Measurements from ENCODE around the gene CCDC180.
"Not testable (repeated sequence)": the region's sequence is repeated elsewhere in the genome, so short reads cannot be mapped to it uniquely, and the experiment has no call there.

Gene CCDC180

DNA sequence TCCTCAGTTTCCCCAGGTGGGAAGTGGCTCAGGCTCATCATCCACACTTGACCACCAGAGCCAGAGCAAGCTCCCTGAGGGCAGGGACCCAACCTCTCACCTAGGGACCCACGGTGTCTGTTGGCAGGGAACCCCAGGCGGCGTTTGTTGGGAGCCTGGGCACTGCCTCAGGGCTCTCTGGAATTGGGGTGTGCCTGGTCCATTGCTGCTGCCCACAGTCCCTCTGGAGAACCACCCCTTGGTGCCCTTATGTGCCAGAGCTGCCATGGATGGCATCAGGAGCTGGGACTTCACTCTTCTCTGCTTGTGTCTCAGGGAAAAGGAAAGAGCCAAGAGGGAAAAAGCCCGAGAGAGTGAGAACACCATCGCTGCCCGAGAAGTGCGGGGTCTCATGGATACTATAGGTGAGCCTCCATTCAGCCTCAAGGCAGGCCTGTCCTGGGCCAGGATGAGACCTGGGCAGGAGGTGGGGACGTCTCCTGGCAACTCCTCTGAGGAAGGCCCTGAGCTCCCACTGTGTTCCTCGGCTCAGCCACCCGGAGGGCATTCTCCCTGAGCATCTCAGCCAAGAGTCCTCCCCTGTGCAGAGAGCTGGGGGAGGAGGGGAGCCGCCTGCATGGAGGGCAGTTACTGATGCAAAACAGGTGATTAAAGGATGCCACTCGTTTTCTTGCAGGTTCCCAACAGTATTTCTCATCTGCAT, 4.5 kb downstream of the CCDC180 start:
- DNase-seq: no peak

DNA sequence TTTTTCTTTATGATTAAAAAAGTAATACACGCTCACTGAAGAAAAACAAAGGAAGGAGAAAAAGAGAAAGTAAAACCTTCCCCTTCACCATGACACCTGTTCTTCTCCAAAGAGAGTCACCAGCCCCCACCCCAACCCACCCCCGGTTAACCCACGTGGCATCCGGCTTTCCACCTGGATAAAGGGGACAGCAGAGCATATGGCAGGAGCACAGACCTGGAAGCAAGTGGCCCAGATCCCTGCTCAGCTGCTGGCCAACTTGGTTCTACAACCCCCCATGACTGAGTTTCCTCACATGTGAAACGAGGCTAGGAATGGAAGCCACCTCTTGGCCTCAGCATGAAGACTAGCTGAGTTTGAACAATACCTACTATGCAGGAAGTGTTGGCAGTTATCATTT, 5.1 kb downstream of the CCDC180 start:
- DNase-seq: no peak

DNA sequence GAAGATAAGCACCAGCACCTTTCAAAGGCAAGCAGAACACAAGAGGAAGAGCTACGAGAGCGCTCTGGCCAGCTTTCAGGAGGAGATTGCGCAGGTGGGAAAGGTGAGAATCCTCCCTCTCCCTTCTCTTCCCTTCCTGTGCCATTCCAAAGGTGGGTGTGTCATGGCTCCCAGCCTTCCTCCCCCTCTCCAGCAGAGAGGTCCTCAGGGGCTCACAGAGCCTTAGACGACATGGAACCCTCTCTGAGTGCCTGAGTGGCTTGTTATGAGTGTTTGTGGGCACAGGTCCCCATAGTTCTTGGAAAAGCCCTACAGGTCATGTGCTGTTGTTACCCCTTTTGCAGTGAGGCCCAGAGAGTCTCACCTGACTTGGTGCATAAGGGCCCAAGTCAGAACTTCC, 5.8 kb downstream of the CCDC180 start:
- no peak for DNase-seq

DNA sequence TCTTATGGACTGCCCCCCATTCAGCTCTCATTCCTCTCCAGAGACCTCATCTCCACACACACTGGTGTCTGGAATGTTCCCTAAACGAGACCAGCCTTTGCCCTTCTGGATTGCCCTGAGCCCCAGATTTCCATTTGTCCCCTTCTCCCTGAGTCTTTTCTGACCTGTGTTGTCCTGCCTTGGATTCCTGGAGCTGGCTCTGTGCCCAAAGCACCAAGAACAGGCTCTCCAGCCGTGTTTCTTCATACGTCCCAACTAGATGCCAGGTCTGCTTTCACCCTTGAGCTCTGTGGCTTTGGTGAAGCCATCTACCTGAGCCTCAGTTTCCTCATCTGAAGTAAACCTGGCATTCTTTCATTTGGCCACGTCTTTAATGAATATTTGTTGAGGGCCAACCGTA, 6.3 kb downstream of the CCDC180 start:
- DNase-seq: no peak

DNA sequence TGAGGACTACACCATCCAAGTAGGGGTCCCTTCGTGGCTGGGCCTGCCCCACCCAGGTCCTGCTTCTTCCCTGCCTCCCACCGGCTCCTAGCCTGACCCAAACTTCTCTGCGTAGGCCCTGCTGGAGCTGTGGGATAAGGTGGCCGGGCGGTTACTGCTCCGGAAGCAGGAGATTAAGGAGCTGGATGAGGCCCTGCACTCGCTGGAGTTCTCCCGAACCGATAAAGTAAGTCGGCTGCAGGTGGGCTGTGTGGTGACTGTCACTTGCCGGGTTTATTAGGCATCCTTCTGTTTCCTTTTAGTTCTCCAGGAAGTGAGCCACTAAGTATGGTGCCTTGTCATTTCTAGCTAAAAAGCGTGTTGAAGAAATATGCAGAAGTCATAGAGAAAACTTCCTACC, 7.0 kb downstream of the CCDC180 start:
- DNase-seq: no peak

DNA sequence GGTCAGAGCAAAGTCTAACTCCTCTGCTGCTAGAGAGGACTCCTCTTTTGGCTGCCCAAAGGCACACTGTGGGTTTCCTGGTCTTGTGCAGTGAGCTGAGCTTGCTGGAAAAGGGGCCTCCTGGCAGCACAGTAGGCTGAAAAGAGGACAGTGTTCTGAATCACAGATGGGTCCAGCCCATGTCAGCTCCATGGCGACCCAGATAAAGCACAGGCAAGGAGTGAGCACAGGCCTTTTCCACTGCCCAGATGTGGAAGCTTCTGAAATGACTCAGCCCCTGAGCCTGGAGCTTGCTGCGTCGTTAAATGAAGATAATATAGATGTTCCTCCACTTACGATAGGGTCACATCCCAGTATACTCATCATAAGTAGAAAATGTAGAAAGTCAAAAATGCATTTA, 8.1 kb downstream of the CCDC180 start:
- DNase-seq: no peak

DNA sequence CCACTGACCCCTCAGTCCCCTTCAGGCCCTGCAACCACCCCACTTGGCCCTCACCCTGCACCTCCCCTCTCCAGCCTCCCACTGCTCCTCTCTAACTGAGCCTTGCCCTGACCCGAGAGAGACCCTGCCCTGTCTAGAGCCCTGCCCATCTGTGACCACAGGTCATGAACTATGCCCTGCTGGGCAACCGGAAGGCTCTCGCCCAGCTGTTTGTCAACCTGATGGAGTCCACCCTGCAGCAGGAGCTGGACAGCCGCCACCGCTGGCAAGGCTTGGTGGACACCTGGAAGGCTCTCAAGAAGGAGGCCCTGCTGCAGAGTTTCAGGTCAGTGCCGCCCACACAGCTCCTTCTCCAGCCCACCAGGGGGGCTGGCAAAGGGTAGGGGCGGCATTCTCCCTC, 9.4 kb downstream of the CCDC180 start:
- no peak for DNase-seq

DNA sequence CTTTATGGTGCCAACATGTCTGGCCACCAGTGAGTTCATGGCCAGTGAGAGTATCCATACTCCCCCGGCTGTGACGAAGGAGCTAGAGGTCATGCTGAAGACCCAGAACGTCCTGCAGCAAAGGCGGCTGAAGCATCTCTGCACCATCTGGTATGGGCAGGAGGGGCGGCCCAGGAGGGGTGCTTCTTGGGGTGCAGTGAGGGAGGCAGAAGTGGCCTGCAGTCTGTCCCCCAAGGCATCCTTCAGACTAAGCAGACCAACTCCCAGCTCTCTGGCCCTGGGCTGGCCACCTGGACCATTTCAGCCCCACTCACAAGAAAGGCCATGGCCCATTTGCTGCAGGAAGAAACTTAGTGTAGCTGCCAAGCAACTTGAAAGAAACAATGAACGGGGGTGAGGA, 11.0 kb downstream of the CCDC180 start:
- no peak for DNase-seq

DNA sequence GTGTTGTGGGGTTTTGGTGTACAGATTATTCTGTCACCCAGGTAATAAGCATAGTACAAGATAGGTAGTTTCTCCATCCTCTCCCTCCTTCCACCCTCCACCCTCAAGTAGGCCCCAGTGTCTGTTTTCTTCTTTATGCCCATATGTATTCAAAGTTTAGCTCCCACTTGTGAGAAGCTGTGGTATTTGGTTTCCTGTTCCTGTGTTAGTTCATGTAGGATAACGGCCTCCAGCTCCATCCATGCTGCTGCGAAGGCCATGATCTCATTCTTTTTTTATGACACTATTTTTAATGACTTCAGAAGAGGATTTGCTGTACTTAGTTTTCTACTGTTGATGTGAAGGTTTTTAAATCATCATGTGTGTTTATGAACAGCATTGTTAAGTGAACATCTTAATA, 11.9 kb downstream of the CCDC180 start:
- no peak for DNase-seq

DNA sequence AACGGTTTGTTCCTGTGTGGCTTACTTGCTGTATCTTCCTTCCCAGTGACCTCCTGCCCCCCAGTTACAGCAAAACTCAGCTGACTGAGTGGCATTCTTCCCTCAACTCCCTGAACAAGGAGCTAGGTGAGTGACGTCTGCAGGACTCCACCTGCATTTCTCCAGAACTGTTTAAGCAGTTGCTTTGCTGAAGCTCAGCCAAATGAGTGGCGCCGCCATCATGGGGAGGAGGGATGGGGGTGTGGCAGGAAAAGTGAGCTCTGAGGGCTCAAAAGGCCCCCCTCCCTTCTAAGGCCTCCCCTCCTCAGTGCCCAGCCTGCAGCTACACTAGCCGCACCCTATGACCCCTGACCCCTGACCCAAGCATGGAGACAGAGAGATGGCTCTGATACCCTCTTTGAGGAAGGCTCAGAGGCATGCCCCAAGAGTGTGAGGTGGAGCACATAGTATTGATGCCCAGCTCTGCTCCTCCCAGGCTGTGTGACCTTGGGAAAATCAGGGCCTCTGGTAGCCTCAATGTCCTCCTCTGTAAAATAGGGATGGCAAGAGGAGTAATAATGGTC, 12.7 kb downstream of the CCDC180 start:
- no peak for DNase-seq

DNA sequence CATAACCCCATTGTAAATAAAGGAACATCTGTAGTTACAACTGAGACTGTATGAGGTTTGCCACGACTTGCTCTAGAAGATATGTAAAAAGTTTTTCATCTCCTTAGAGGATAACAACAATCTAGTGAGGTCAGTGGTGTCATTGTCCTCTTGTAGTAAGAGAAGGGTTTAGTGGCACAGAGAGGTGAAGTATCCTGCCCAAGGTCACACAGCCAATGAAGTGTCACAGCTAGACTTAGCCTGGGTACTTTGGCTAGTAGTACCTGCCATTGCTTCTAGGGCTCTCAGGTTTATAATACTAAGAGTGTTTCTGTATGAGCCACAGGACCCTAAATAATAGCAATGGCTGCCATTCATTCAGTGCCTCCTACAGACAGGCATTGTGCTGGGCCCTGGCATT, 13.8 kb downstream of the CCDC180 start:
- DNase-seq: no peak

DNA sequence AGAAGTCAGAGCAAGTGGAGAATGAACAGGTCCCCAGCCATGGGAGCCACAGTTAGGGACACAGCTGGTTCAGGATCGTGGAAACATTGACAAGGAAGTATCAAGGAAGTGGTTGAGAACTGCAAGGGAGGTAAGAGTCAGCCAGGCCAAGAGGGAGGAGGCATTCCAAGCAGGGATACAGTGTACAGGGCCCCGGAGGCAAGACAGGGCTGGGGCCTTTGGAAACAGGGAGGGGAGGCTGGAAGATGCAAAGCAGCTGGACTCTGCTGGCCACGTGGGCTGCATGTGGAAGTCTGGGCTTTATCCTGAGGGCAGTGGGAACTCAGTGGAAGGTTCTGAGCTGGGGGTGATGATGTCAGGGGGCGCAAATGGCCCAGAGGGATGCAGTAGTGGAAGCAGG, 14.2 kb downstream of the CCDC180 start:
- DNase-seq: peak; percentile 11

DNA sequence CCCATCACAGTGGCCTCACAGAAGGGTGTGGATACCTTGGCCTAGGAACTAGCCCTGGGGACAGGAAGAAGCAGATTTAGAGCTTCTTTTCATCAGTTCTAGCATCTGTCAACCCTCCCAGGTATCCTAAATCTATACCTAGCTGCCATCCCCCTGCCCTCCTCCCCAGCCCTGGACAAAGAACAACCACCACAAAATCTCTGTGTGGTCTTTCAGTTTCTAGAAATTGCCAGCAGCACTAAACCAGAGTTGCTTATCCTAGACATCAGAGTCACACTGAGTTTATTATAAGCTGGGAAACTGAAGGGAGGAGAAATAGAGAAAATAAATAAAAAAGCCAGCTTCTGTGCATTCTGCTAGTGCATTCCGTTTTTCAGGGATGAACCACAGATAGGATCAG, 14.6 kb downstream of the CCDC180 start:
- DNase-seq: no peak

DNA sequence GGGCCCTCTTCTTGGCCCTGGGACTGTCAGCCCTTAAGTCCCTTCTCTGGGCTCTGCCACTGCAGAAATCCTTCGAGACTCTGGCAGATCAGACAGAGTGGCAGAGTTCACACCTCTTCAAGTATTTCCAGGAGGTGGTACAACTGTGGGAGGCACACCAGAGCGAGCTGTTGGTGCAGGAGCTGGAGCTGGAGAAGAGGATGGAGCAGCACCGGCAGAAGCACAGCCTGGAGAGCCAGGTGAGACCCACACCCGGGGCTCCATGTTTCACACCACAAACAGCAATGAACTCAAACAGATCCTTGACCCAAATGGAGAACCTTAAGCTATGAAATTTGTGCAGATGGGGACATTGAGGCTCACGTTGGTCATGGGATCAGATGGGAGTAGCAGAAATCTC, 17.5 kb downstream of the CCDC180 start:
- DNase-seq: no peak

DNA sequence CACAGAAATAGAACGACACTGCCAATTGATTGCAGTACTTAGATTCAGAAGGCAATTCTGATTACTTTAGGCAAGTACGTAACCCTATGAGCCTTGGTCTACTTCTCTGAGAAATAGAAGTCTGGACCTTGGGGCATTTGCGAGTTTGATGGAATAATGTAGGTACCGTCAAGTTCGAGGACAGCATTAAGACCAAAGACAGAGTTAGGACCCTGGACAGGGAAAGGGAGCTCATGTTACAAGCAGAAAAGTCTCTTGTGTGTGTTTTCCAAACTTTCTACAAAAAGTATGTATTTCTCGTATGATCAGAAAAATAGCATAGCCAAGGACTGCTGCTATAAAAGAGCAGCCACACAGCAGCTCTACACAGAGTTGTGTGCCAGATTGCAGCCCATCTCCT, 20.1 kb downstream of the CCDC180 start:
- DNase-seq: no peak

DNA sequence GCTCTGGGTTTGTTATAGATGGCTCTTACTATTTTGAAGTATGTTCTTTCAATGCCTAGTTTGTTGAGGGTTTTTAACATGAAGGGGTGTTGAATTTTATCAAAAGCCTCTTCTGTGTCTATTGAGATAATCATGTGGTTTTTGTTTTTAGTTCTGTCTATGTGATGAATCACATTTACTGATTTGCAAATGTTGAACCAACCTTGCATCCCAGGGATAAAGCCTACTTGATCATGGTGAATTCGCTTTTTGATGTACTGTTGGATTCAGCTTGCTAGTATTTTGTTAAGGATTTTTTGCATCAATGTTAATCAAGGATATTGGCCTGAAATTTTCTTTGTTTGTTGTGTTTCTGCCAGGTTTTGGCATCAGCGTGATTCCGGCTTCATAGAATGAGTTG, 25.5 kb downstream of the CCDC180 start:
- DNase-seq: no peak

DNA sequence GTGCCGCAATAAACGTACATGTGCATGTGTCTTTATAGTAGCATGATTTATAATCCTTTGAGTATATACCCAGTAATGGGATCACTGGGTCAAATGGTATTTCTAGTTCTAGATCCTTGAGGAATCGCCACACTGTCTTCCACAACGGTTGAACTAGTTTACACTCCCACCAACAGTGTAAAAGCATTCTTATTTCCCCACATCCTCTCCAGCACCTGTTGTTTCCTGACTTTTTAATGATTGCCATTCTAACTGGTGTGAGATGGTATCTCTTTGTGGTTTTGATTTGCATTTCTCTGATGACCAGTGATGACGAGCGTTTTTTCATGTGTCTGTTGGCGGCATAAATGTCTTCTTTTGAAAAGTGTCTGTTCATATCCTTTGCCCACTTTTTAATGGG, 28.2 kb downstream of the CCDC180 start:
- DNase-seq: not testable (repeated sequence)

DNA sequence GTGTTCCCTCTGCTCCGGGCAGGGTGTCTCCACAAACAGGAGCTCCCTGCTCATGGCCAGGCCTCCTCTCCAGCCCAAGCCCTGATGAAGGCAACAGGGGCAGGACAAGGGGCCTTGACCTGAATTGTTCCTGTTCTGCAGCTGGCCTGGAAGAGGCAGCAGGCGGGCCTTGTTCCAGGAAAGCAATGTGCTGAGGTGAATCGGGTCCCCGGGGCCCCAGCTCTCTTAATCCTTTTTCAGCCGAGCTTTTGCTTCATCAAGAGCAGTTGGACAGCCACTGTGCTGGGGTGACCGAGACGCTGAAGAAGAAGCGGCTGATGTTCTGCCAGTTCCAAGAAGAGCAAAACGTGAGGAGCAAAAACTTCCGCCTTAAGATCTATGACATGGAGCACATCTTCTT, 41.4 kb downstream of the CCDC180 start:
- DNase-seq: no peak

DNA sequence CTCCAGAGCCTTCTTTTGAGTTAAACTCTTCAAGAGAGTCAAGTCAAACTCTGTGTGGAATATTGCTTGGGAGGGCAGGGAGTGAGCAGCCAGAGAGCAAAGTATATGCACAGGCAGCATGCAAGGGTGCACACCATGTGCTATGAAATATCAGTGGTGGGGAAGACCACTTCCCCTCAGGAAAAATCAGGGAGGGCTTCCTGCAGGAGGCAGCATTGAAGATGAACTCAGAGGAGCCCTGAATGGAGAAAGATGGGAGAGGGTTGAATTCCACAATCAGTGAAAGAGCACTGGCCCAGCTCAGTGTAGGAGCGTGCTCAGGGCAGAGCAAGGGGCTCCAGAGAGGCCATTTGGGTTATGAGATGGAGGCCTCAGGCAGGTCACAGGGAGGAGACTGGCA, 41.9 kb downstream of the CCDC180 start:
- no peak for DNase-seq

DNA sequence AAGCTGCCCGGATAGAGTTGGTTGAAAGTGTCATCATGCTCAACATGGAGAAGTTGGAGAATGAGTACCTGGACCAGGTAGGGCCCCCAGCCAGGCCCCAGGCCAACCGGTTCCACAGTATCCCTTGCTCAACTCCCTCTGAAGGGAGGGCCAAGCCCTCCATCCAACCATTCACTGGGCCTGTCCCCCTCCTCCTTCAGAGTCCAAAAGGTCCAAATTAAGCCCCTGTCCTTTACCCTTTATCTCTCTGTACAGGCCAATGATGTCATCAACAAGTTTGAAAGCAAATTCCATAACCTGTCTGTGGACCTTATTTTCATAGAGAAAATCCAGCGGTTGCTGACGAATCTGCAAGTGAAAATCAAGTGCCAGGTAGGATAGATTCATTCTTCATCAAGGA, 47.2 kb downstream of the CCDC180 start:
- DNase-seq: no peak

DNA sequence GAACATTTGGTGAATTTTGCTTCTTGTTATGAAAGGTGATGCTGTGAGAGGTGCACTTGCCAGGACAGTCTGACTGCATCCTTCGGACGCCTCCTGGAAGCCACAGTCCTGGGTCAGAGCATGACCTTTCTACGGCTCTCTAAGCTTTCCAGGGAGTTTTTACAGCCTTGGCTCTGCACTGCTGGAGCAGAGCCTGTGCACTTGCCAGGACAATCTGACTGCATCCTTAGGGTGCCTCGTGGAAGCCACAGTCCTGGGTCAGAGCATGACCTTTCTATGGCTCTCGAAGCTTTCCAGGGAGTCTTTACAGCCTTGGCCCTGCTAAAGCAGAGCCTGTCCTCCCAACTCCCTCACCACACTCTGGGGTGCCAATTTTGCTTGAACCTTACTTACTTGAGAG, 49.6 kb downstream of the CCDC180 start:
- peak; percentile 24 for DNase-seq

All from NCI-H69 (cell line).